ENCODE data around the gene GPN2. TPM values are rescaled to one million over a fixed set of nuclear protein-coding genes. Genes with fewer than 3 reads are reported as not detected.
"Not testable (repeated sequence)": the region's sequence is repeated elsewhere in the genome, so short reads cannot be mapped to it uniquely, and the experiment has no call there.

GPN2 gene
- total RNA-seq, 2 donors from 2014 or later = 32.6 to 38.5 TPM

GRCh38 chr1:26851106-26851684, 38.9 kb downstream of the GPN2 start:
- H3K9me3 ChIP-seq (ENCODE audit: control insufficient read depth, low read length) = no peaks in the 10 kb centered on the region
- Mint-ChIP-seq H3K27ac (no peak overlapping the region), H3K9me3 (no peaks in the 10 kb centered on the region), H3K36me3 (ENCODE audit: low read depth) (peaks cover 65% of the 10 kb centered on the region), H3K27me3 (ENCODE audit: insufficient read depth) (no peaks in the 10 kb centered on the region), H3K4me1 (peaks cover 1% of the 10 kb centered on the region), H3K4me3 (no peak overlapping the region)
- H3K36me3 ChIP-seq (ENCODE audit: control insufficient read depth, insufficient read depth, low read length) = peaks cover 73% of the 10 kb centered on the region
- no peak overlapping the region for H3K27ac ChIP-seq (ENCODE audit: low read depth, low read length)
- no peaks in the 10 kb centered on the region for H3K27me3 ChIP-seq (ENCODE audit: control insufficient read depth, insufficient read depth, low read length, poor library complexity, severe bottlenecking)
- H3K9ac ChIP-seq (ENCODE audit: extremely low read depth, low read length, poor library complexity, severe bottlenecking) = no peak overlapping the region
- peak; percentile 64 for DNase-seq
- peak; percentile 57 for TF ChIP-seq CTCF (conservative IDR thresholded peaks at IDR 0.05)
- H3K4me3 ChIP-seq (ENCODE audit: low read length) = no peak overlapping the region
- H3K4me1 ChIP-seq (ENCODE audit: control insufficient read depth, insufficient read depth, low read length) = no peaks in the 10 kb centered on the region
- WGBS, 2 experiments (ENCODE audit: insufficient coverage in 1 of 2, insufficient read length in 1 of 2) = 94 to 98% methylated on average over 6 to 12 of the region's 12 CpGs

- Histone ChIP-seq H3K36me3 (ENCODE audit: control insufficient read depth, insufficient read depth, low read length) (peaks cover 74% of the 10 kb centered on the region), H3K27ac (ENCODE audit: low read depth, low read length) (no peak overlapping the region), H3K27me3 (ENCODE audit: control insufficient read depth, insufficient read depth, low read length, poor library complexity, severe bottlenecking) (no peaks in the 10 kb centered on the region), H3K9ac (ENCODE audit: extremely low read depth, low read length, poor library complexity, severe bottlenecking) (no peak overlapping the region), H3K9me3 (ENCODE audit: control insufficient read depth, low read length) (no peaks in the 10 kb centered on the region), H3K4me3 (ENCODE audit: low read length) (no peak overlapping the region), H3K4me1 (ENCODE audit: control insufficient read depth, insufficient read depth, low read length) (no peaks in the 10 kb centered on the region)
- H3K4me3 Mint-ChIP-seq = no peak overlapping the region
- WGBS, 2 experiments (ENCODE audit: insufficient coverage in 1 of 2, insufficient read length in 1 of 2) = 92 to 98% methylated on average over 5 to 10 of the region's 10 CpGs
- H3K27ac Mint-ChIP-seq = no peak overlapping the region
- no peak for DNase-seq
- H3K9me3 Mint-ChIP-seq = no peaks in the 10 kb centered on the region
- H3K4me1 Mint-ChIP-seq = no peaks in the 10 kb centered on the region
- H3K27me3 Mint-ChIP-seq (ENCODE audit: insufficient read depth) = no peaks in the 10 kb centered on the region
- TF ChIP-seq CTCF (conservative IDR thresholded peaks at IDR 0.05) = no peak
- H3K36me3 Mint-ChIP-seq (ENCODE audit: low read depth) = peaks cover 64% of the 10 kb centered on the region
These were observed 40.9 kb downstream of the GPN2 start for GRCh38 chr1:26848941-26849774.

- Histone ChIP-seq H3K4me3 (ENCODE audit: low read length) (no peak overlapping the region), H3K27me3 (ENCODE audit: control insufficient read depth, insufficient read depth, low read length, poor library complexity, severe bottlenecking) (no peaks in the 10 kb centered on the region), H3K36me3 (ENCODE audit: control insufficient read depth, insufficient read depth, low read length) (peaks cover 71% of the 10 kb centered on the region), H3K27ac (ENCODE audit: low read depth, low read length) (no peak overlapping the region), H3K9ac (ENCODE audit: extremely low read depth, low read length, poor library complexity, severe bottlenecking) (no peak overlapping the region), H3K9me3 (ENCODE audit: control insufficient read depth, low read length) (no peaks in the 10 kb centered on the region), H3K4me1 (ENCODE audit: control insufficient read depth, insufficient read depth, low read length) (no peaks in the 10 kb centered on the region)
- TF ChIP-seq CTCF (conservative IDR thresholded peaks at IDR 0.05) = no peak
- Mint-ChIP-seq H3K9me3 (no peaks in the 10 kb centered on the region), H3K4me1 (no peaks in the 10 kb centered on the region), H3K27ac (no peak overlapping the region), H3K36me3 (ENCODE audit: low read depth) (peaks cover 66% of the 10 kb centered on the region), H3K4me3 (no peak overlapping the region), H3K27me3 (ENCODE audit: insufficient read depth) (no peaks in the 10 kb centered on the region)
- DNase-seq = no peak
- 94 to 96% methylated on average over 9 to 10 of the region's 10 CpGs for WGBS, 2 experiments (ENCODE audit: insufficient coverage in 1 of 2, insufficient read length in 1 of 2)
These were observed 41.6 kb downstream of the GPN2 start for GRCh38 chr1:26848499-26848898.

GRCh38 chr1:26847826-26848225, 42.3 kb downstream of the GPN2 start:
- not testable (repeated sequence) for H3K9me3 Mint-ChIP-seq; H3K4me3 ChIP-seq (ENCODE audit: low read length); H3K9ac ChIP-seq (ENCODE audit: extremely low read depth, low read length, poor library complexity, severe bottlenecking); H3K4me1 Mint-ChIP-seq; DNase-seq; H3K27me3 Mint-ChIP-seq (ENCODE audit: insufficient read depth); H3K27ac Mint-ChIP-seq; H3K27me3 ChIP-seq (ENCODE audit: control insufficient read depth, insufficient read depth, low read length, poor library complexity, severe bottlenecking); H3K4me1 ChIP-seq (ENCODE audit: control insufficient read depth, insufficient read depth, low read length); H3K4me3 Mint-ChIP-seq; H3K27ac ChIP-seq (ENCODE audit: low read depth, low read length); H3K9me3 ChIP-seq (ENCODE audit: control insufficient read depth, low read length)
- H3K36me3 ChIP-seq (ENCODE audit: control insufficient read depth, insufficient read depth, low read length) = peaks cover 69% of the 10 kb centered on the region
- 90 to 100% methylated on average over 6 of the region's 6 CpGs for WGBS, 2 experiments (ENCODE audit: insufficient coverage in 1 of 2, insufficient read length in 1 of 2)
- peaks cover 63% of the 10 kb centered on the region for H3K36me3 Mint-ChIP-seq (ENCODE audit: low read depth)
